Cardiac fibroblast (primary cell): Measurements from ENCODE around the gene GCC1.

ENCODE experiments used
- DNase-seq, 2 donors: peaks; one replicate each; pipeline versions ENCODE4 v3.0.0 to v3.0.0-alpha.2; 2010; ENCODE audit warnings: low read depth in 2 of 2
- H3K4me3 ChIP-seq, 2 donors: replicated peaks in 1 of 2; 1 replicate in 1 of 2; 2 replicates in 1 of 2; pipeline ENCODE4 v1.5.1; 2011; ENCODE audit warnings: low read depth in 2 of 2, low read length in 2 of 2, mild to moderate bottlenecking in 2 of 2, moderate library complexity in 1 of 2
- CTCF ChIP-seq: IDR thresholded peaks from one replicate; pipeline ENCODE4 v1.5.1; 2011; ENCODE audit warnings: low read depth, mild to moderate bottlenecking, low read length, inconsistent platforms

GCC1 gene

DNA sequence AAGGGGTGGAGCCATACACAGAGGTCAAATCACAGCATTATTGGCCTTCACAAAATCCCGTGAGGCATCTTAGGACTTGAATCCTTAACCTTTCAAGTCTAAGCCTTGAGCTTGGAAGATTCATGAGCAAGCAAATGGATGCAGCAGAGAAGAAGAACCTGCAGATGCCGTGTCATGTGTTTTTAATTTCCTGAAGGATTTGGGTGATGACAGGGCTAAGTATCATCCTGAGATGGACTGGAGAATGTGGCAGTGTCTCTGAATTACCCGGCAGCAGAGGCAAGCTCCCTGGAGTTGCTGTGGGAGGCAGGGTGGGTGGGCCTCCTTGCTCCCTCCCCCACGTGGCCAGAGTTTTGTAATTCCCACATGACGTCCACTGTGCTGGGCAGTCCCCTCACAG lies 50.8 kb downstream of the GCC1 start:
- no peak overlapping the region for H3K4me3 ChIP-seq
- no peak for TF ChIP-seq CTCF
- no peak for DNase-seq

DNA sequence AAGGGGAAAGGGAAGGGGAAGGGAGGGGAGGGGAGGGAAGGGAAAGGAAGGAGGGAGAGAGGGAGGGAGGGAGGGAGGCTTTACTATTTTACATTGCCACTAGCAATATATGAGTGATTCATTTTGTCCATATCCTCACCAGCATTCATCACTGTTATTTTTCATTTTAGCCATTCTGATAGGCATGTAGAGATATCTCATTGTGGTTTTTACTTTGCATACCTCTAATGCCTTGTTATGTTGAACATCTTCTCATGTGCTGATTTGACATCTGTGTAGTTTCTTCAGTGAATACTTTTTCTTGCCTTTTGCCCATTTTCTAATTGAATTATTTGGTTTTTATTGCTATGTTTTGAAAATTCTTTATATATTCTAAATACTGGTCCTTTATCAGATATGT lies 52.7 kb downstream of the GCC1 start:
- no peak for TF ChIP-seq CTCF
- H3K4me3 ChIP-seq = no peak overlapping the region
- no peak for DNase-seq

DNA sequence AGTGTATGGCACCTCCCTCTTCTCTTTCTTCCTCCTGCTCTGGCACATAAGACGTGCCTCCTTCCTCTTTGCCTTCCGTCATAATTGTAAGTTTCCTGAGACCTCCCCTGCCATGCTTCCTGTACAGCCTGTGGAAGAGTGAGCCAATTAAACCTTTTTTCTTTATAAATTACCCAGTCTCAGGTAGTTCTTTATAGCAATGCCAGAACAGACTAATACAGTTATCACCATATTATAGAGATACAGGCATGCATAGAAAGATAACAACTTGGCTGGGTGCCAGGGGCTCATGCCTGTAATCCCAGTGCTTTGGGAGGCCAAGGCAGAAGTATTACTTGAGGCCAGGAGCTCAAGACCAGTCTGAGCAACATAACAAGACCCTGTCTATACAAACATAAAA lies 53.2 kb downstream of the GCC1 start:
- TF ChIP-seq CTCF = no peak
- DNase-seq = no peak
- H3K4me3 ChIP-seq = no peak overlapping the region
